Measurements from ENCODE around the gene P4HB.

The P4HB gene

DNA sequence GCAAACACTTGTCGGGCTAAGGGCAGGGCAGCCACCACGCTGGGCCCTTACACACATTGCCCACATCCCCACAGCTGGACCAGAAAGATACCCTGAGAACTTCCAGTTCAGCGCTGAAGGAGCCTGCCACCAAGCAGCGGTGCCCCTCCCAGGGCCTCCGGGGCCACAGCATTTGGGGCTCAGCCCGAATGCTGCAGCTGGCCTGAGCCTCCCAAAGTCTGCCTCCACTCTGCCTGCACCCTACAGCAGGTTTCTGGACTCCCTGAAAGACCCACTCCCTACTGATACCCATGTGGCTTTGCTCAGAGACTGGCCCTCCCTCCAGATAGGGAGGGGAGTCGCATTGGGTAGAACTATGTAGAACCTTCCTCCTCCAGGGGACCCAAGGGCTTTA, 28.8 kb downstream of the P4HB start:
- no peak for DNase-seq (ENCODE audit: low read depth in 2 of 2)

DNA sequence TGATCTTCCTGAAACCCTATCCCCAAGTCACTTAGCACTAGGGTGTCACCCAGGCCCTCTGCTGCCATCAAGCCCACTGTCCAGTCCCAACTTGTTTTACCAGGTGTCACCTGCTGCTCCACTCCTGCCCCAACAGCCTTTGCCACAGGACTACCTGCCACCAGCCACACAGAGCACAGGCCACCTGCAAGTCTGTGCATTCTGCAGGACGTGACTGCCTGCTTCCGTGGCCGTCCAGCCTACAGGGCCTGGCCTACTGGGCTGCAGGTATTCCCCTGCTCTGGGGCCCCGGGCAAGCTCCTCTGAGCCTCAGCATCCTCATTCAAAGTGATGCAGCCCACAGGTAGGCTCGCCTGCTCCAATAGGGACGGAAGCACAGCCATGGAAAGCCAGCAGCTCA, 30.5 kb downstream of the P4HB start:
- no peak for DNase-seq (ENCODE audit: low read depth in 2 of 2)

DNA sequence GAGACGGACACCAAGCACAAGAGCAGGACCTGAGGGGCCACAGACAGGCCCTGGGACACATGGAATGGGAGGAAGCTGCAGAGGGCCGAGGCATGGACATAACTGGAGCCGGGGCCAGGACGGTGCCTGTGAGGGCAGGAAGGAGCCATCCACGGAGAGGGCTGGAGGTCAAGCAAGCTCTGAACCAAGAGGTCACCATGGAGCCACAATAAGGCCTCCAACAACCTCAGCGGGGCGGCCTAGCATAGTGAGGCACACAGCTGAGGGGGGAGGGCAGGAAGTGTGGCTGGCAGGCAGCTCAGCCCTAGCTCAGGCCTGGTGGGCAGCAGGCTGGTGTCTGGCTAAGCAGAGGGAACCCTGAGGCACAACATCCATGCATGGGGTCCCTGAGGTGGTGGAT, 31.7 kb downstream of the P4HB start:
- no peak for DNase-seq (ENCODE audit: low read depth in 2 of 2)

DNA sequence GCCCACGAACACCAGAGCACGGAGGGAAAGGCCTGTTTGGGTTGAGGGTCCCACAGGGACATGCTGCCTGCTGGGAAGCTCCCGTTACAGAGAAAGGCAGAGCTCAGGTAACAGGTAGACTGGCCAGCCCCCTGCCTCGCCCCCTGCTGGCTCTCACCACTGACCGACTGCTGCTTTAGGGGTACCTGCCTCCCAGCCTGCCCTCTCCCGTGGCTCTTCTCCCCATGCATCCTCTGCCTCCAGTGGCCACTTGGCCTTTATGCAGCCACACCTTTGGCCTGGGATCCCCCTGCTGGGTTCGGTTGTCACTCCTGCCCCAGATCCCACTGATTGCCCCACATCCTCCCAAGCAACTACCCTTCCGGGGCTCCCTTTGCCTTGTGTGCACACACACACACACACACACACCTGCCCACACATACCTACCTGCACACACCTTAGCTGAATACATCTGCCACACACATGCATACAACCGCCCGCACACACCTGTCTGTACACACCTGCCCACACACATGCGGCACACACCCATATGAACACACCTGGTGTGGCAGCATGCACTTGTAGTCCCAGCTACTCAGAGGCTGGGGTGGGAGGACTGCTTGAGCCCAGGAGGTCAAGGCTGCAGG, 34.4 kb downstream of the P4HB start:
- no peak for DNase-seq (ENCODE audit: low read depth in 2 of 2)

DNA sequence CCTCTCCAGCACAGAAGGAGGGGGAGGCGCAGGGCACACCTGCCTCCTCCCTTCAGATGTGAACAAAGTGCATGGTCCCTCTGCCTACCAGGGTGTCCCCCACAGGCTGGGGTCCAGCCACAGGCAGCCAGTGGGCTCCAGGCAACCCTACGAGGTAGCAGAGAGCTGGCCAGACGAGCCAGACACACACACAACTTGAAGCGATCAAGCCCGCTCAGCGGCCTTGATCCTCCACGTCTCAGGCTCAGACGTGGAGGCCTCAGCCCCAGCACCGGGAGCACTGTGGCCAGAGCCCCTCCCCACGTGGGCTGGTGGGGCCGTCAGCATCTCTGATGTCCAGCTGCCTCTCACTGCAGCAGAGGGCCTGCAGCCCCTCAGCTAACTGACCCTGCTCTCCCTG, 35.7 kb downstream of the P4HB start:
- no peak for DNase-seq (ENCODE audit: low read depth in 2 of 2)

DNA sequence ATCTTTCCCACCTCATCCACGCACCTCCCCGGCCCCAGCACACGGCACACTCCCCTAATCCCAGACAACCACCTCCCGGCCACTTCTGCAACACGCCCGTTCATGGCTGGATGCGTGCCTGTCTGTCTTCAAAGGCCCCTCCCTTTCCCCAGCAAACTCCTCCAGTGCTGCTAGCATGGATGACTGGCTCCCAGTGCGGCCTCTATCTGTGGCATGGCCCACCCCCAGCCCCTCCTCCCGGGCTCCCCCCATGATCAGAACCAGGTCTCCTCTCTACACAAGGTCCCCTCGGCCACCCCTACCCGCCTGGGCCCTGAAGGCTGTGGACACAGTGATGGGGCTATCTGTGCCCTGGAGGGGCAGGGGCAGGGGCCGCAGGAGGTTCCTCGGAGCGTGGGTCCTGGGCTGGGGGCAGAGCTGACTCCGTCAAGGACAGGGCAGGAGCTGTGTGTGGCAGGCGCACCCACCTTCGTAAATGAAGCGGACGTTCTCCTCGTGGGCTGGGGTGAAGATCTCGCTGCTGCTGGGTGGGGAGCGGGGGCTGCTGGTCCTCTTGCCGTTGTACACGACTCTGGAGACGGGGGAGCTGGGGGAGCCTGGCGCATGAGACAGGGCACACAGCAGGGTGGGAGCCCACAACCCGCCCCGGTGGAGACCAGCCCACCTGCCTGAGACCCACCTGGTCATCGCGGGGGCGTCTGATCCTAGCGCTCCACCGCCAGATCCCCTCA, 36.4 kb downstream of the P4HB start:
- DNase-seq (ENCODE audit: low read depth in 2 of 2): no peak

DNA sequence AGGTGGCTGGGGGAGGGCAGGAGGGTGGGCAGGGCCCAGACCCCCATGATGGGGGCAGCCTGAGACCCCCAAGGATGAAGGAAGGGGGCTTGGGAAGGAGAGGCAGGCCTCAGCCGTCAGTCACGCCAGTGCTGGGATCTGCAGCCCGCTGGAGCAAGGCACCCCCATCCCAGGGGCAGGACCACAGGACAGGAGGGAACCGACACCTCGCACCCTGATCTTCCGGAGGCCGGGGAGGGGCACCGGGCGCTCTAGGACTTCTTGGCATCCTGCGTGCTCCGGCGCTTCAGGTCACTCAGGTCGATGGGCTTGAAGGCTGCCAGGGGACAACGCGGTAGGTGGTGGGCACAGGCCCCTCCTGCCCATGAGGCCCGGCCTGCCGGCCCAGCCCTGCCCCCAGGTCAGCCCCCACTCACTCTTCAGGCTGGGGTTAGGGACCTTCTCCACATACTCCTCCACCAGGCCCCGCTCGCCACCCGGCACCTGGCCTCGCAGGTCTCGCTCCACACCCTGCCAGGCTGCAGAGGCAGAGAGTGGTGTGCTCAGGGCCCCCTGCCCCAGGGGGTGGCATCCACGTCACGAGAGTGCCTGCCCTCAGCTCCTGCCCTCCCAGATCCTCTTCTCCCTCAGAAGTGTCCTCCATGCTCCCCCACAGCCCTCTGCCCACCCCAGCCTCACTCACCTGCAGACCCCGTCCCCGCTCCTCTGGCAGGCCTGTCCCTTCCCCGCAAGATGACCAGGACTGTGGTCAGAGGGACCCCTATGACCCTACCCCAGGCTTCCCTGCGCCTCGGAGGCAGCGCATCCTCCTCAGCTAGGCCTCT, 37.1 kb downstream of the P4HB start:
- DNase-seq (ENCODE audit: low read depth in 2 of 2): no peak

DNA sequence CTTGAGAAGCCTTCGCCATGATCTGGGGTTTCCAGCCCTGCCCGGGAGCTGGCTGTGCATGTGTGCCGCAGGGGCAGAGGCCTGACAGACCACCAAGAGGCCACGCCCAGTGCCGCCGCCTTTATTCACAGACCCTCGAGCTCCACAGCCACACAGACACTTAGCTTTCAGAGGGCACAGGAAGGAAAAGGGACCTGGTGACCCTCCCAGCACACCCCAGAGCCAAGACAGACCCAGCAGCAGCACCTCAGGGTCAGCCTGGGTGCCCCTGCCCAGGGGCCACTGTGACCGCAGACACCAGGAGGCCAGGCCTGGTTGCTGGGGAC, 38.1 kb downstream of the P4HB start:
- no peak for DNase-seq (ENCODE audit: low read depth in 2 of 2)

DNA sequence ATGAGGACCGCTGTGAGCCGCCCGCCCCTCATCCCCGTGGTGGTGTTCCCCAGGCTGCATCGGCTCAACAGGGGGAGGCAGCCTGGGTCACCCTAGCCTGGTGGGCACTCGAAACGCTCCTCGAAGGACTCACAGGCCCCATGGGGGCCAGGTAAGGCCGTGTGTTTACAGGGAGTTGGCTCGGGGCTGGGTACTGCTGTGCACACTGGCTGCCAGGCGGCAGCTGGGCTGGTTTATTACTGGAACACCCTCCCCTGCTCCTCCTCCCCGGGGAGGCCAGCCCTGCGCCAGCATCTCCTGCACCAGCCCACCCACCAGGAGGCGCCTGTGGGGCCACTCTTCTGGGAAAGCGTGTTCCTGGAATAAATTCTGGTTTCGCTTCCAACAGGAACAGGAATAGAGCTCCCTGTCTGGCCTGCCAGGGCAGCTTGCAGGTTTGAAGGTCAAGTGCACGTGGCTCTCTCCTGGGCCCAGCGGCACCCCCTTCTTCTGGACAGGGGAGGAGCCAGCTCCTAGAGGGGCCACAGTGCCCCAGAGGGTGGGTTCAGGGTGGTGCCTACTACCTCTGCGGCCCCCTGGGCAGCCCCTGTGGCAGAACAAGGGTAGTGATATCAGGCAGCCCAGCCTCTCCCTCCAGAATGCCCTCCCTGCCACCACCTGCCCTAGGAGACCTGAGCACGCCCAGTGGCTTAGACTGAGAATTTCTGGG, 38.6 kb downstream of the P4HB start:
- DNase-seq (ENCODE audit: low read depth in 2 of 2): no peak

DNA sequence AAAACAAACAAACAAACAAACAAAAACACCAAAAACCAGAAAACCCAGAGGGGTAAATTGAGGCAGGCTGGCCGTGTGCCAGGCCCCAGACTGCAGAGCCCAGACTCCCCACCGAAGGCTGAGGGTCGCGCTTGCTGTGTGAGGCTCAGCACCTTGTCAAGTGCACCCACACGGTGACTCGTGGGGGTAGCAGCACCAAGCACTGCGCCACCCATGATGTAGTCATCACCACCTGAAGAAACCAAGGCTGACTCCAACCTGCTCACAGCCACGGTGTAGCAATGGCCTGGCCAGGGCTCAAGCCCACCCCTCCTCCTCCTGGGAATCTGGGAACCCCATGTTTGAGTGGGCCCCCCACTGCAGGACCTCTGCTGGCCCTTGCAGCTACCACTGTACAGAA, 39.2 kb downstream of the P4HB start:
- DNase-seq (ENCODE audit: low read depth in 2 of 2): no peak

DNA sequence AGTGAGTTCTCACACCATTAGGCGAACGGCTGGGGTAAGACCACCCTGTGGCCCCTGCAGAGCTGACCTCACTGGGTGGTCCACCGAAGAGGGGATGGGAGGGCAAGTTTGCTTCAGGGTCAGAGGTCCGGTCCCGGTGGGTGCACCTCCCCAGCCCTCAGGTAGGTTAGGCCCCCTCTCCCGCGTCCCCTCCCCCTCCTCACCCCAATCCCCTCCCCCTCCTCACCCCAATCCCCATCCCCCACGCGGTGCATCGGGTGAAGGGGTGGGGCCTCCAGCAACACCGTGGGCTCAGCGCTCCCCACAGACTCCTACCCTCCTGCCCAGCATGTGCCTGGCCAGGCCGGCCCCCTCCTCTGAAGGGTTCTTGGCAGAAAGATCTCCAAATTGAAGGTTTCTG, 40.6 kb downstream of the P4HB start:
- no peak for DNase-seq (ENCODE audit: low read depth in 2 of 2)

DNA sequence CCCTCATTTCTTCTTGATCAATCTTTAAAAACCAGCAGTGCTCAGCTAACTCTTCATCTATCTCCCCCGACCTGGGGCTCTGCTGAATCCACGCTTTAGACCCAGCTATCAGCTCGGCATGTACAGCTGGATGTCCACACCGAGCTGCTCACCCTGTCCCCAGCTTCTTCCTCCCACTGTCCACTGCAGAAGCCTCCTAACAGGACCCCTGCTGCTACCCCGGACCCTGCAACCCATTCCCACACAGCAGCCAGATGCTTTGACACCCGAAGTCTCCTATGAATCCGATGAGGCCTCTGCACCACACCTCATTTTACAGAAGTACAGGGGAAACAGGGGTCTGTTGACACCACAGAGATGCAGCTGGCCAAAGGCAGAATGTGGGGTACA, 42.6 kb downstream of the P4HB start:
- no peak for DNase-seq (ENCODE audit: low read depth in 2 of 2)

DNA sequence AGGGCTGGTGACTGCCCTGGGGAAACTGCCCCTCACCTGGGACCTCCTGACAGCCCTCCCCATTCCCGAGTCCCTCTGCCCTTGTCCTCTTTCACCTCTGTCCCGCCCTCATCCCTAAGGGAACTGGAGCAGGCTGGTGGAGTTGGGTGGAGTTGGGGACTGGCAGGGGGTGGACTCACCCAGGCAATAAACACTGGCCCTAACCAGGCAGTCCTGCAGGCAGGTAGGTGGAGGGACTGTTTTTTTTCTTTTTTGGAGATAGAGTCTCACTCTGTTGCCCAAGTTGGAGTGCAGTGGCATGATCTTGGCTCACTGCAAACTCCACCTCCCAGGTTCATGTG, 44.7 kb downstream of the P4HB start:
- DNase-seq (ENCODE audit: low read depth in 2 of 2): no peak

DNA sequence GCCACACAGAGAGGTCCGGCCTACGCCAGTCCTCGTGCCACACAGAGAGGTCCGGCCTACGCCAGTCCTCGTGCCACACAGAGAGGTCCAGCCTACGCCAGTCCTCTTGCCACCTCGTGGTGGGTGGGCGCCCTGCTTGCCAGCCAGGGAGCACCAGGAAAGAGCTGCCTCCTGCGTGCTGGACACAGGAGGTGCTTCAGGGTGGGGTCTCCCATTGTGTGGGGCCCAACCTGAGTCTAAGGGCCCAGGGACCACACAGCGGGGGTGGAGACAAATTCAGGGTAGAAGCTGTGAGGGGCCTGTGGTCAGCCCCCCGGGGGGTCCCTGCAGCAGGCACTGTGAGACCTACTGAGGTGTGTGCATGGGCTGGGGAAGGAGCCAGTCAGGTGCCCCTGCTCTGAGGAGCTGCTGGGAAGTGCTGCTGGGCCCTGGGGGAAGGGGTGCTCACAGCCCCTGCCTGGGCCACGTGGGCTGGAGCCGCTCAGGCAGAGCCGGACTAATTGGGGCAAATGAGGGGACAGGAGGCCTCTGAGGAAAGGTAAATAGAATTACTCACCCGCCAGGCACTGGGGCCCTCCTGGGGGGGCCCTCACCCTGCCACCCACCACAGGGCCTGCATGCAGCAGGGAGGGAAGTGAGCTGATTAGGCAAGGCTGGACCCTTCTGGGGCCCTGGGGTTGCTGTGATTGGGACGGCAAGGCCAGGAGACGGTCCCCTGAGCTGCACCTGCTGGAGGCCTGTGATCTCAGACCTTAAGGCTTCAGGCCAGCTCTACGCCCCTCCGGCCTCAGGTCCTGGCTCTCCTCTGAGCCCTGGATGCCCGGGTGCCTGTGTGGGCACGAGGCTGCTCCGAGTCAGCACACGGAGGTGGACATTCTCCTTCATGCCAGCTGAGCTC, 45.3 kb downstream of the P4HB start:
- DNase-seq (ENCODE audit: low read depth in 2 of 2): no peak

DNA sequence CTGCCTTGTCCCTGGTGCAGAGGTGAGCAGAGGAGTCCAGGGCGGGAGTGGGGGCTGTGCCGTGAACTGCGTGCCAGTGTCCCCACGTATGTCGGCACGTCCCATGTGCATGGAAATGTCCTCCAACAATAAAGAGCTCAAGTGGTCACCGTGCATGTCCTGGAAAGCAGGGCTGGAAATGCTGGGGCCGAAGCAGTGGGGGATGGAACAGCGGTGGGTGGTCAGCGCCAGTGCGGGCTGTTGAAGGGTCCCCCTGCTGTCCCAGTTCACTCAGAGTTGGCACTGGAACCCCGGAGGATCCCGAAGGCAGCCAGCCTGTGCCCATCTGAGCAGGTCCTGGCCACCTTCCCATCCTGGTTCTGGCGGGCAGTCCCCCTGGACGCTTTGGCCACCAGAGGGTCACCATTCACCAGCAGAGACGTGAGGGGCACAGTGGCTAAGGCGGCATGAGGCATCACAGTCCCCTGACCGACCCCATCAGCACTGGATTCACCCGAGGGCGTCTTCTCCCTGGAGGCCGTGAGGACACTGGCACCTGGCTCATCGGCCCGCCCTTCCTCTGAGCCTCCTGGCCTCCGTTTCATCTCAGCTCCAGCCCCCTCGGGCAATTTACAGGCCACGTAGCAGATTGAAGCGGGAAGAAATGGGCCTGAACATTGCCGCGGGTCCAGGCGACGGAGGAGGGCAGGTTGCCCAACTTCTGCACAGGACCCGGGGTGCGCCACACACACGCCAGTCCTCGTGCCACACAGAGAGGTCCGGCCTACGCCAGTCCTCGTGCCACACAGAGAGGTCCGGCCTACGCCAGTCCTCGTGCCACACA, 46.3 kb downstream of the P4HB start:
- DNase-seq (ENCODE audit: low read depth in 2 of 2): no peak

DNA sequence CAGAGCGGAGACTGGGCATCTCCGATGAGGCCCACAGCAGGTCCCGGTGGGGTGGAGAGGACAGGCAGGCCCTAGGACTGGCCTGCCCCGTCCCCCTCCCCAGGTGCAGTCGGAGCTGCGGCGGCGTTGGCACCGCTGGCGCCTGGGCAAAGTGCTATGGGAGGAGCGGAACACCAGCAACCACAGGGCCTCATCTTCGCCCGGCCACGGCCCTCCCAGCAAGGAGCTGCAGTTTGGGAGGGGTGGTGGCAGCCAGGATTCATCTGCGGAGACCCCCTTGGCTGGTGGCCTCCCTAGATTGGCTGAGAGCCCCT, 47.0 kb downstream of the P4HB start:
- no peak for DNase-seq (ENCODE audit: low read depth in 2 of 2)

DNA sequence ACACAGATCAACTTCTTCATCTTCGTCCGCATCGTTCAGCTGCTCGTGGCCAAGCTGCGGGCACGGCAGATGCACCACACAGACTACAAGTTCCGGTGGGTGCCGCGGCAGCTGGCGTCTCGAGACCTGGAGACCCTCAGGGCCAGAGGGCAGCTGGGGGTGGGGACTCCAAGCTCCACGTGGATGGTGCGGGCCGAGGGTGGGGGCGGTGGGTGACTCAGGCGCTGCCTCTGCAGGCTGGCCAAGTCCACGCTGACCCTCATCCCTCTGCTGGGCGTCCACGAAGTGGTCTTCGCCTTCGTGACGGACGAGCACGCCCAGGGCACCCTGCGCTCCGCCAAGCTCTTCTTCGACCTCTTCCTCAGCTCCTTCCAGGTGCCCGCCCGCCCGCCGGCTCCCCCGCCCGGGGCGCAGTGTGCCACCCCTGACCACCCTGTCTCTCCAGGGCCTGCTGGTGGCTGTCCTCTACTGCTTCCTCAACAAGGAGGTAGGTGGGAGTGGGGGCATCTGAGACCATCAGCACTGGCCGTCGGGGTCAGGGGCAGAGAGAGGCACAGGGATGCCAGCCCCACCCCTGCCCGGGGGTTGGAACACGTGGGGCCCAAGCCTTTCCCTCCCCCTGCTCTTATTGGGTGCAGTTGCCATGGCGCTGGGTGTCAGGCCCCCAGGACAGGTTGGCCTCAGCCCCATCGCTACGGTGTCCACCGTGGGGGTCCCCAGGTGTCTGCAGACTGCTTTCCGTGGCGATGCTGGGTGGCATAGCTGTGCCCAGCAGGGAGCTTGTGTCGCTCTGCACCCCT, 47.6 kb downstream of the P4HB start:
- no peak for DNase-seq (ENCODE audit: low read depth in 2 of 2)

DNA sequence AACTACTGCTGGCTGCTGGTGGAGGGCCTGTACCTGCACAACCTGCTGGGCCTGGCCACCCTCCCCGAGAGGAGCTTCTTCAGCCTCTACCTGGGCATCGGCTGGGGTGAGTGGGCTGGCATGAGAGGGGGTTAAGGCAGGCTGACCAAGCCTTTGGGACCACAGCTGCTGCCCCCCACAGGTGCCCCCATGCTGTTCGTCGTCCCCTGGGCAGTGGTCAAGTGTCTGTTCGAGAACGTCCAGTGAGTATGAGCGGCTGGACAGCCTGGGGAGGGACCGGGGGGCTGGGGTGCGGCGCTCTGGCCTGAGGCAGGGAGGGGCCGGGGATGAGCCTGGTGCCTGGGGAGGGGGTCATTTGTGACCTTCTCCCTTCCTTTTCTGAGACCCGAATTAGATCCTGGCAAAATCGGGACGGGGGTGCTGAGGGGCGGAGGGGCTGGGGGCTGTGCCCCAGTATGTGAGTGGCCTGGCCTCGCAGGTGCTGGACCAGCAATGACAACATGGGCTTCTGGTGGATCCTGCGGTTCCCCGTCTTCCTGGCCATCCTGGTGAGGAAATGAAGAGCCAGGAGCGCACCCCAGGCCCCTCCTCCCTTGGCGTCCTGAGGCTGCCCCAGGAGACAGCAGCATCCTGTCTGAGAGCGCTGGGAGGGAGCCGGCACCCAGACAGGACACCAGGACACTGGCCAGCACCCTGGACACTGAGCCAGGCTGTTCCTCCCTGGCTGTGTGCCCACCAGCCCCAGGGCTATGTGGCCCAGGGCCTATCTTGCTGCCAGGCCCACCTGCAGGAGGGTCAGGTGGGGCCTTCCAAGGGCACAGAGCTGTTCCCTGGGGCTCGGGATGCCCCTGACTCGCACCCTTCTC, 48.4 kb downstream of the P4HB start:
- no peak for DNase-seq (ENCODE audit: low read depth in 2 of 2)

Data from stimulated activated CD8-positive, alpha-beta memory T cell treated with anti-CD3 and anti-CD28 coated beads, Interleukin-2, amount 100 ng/mL, for 1 hour (primary cell).